Fibroblast of skin of abdomen (primary cell): ENCODE data around the gene NAV2.

Experiments
- DNase-seq: peaks from one replicate; pipeline ENCODE4 v3.0.0-alpha.2; 2013

The NAV2 gene

GRCh38 chr11:19933132-19933735 lies 220.6 kb downstream of the NAV2 start:
- no peak for DNase-seq

GRCh38 chr11:19933801-19934488 lies 221.3 kb downstream of the NAV2 start:
- DNase-seq = no peak

GRCh38 chr11:19934828-19935259 lies 222.2 kb downstream of the NAV2 start:
- peak; percentile 81 for DNase-seq

GRCh38 chr11:19935507-19935906 lies 222.9 kb downstream of the NAV2 start:
- peak; percentile 93 for DNase-seq

GRCh38 chr11:19936461-19936860 lies 223.8 kb downstream of the NAV2 start:
- DNase-seq = no peak

- DNase-seq = no peak
Measured at GRCh38 chr11:19938169-19938856, 225.7 kb downstream of the NAV2 start.

- DNase-seq = no peak
Measured at GRCh38 chr11:19938866-19939265, 226.2 kb downstream of the NAV2 start.

GRCh38 chr11:19939415-19939929 lies 226.8 kb downstream of the NAV2 start:
- no peak for DNase-seq

GRCh38 chr11:19940831-19941230 lies 228.2 kb downstream of the NAV2 start:
- no peak for DNase-seq

GRCh38 chr11:19946681-19947080 lies 234.0 kb downstream of the NAV2 start:
- no peak for DNase-seq

- no peak for DNase-seq
Measured at GRCh38 chr11:19947537-19948114, 235.0 kb downstream of the NAV2 start.

GRCh38 chr11:19949606-19950005 lies 237.0 kb downstream of the NAV2 start:
- DNase-seq = no peak

- DNase-seq = peak; percentile 60
Measured at GRCh38 chr11:19951558-19952115, 239.0 kb downstream of the NAV2 start.

- DNase-seq = no peak
Measured at GRCh38 chr11:19952116-19952605, 239.5 kb downstream of the NAV2 start.

- no peak for DNase-seq
Measured at GRCh38 chr11:19952911-19953310, 240.3 kb downstream of the NAV2 start.

GRCh38 chr11:19953336-19953735 lies 240.7 kb downstream of the NAV2 start:
- DNase-seq = peak; percentile 67

- peak; percentile 86 for DNase-seq
Measured at GRCh38 chr11:19953909-19954308, 241.3 kb downstream of the NAV2 start.

GRCh38 chr11:19954899-19955298 lies 242.3 kb downstream of the NAV2 start:
- no peak for DNase-seq

GRCh38 chr11:19955660-19956059 lies 243.0 kb downstream of the NAV2 start:
- no peak for DNase-seq

- DNase-seq = no peak
Measured at GRCh38 chr11:19956228-19956627, 243.6 kb downstream of the NAV2 start.

- no peak for DNase-seq
Measured at GRCh38 chr11:19957294-19957943, 244.8 kb downstream of the NAV2 start.

GRCh38 chr11:19958204-19958603 lies 245.6 kb downstream of the NAV2 start:
- DNase-seq = no peak
